Choroid plexus epithelial cell (primary cell): ENCODE data around the gene SRCAP.
A peak's percentile ranks its signal among the peaks of the same experiment; 100 is the strongest.

ENCODE experiments used
- DNase-seq: peaks from one replicate; pipeline ENCODE4 v3.0.0-alpha.2; 2010; ENCODE audit warnings: low read depth
- H3K4me3 ChIP-seq: 2 replicates; pipeline ENCODE4 v1.5.1; 2011; ENCODE audit warnings: low read depth, mild to moderate bottlenecking, control low read depth, low read length, moderate library complexity
- TF ChIP-seq, protein P1 (sequence below): conservative IDR thresholded peaks from 2 replicates; pipeline ENCODE4 v1.5.1; 2011; ENCODE audit warnings: low read depth, mild to moderate bottlenecking, control low read depth, inconsistent platforms, low read length, moderate library complexity

Gene SRCAP

GRCh38 chr16:30698816-30699614, at the start of gene SRCAP:
Gene SRCAP, plus strand, starts transcription at chr16:30699171. Its CDS starts 1,654 bp downstream, at chr16:30700825.
- TF ChIP-seq, protein P1, sequence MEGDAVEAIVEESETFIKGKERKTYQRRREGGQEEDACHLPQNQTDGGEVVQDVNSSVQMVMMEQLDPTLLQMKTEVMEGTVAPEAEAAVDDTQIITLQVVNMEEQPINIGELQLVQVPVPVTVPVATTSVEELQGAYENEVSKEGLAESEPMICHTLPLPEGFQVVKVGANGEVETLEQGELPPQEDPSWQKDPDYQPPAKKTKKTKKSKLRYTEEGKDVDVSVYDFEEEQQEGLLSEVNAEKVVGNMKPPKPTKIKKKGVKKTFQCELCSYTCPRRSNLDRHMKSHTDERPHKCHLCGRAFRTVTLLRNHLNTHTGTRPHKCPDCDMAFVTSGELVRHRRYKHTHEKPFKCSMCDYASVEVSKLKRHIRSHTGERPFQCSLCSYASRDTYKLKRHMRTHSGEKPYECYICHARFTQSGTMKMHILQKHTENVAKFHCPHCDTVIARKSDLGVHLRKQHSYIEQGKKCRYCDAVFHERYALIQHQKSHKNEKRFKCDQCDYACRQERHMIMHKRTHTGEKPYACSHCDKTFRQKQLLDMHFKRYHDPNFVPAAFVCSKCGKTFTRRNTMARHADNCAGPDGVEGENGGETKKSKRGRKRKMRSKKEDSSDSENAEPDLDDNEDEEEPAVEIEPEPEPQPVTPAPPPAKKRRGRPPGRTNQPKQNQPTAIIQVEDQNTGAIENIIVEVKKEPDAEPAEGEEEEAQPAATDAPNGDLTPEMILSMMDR, result no peak
- DNase-seq, result peak; percentile 81
- H3K4me3 ChIP-seq, result peak within 1 kb of the TSS; percentile 99

GRCh38 chr16:30649725-30650368, 49.1 kb upstream of the SRCAP start:
- TF ChIP-seq, protein P1, result no peak
- no peak for DNase-seq
- peak overlapping the region; percentile 61 for H3K4me3 ChIP-seq

GRCh38 chr16:30650369-30651123, 48.4 kb upstream of the SRCAP start, which contains the start of gene PRR14:
Gene PRR14, plus strand, starts transcription at chr16:30650960. Its CDS starts 686 bp downstream, at chr16:30651646.
- TF ChIP-seq, protein P1, result no peak
- peak; percentile 100 for DNase-seq
- H3K4me3 ChIP-seq, result peak within 1 kb of the TSS; percentile 86

DNA sequence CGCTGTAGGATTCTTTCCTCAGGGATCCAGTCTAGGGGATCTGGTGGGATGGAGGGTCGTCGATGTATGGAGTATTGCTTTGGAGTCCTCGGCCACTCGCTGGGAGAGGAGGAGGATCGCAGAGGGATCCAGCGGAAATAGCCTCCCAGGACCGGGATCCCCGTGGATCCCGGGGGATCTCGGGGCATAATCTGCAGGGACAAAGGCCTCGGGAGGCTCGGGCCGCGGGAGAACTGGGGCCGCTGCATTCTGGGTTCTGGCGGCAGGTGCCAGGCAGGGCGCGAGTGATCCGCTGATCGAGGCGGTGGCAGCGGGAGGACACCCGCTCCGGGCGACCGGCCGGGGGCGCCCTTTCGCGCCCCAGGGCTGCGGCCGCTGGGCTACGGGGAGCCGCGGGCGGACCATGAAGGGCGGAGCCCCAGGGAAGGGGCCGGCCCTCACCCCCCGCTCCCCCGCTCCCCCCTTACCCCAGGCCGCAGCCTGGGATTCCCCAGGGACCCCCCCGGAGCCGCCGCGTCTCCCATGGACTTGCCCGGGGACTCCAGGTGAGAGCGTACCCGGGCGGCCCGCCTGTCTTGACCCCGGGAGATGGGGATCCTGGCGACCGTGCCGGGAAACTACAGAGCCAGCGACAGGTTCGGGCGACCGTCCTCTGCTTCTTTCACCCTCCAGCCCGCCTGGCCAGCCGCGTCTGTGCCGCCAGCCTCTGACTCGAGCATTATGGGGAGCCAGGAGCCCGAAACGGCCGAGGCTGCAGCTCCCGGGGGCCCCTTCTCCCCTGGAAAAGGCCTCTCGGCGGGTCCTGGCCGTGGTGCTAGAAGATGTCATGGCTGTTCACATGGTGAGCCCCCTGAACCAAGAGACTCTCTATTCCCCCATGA, 47.6 kb upstream of the SRCAP start:
- H3K4me3 ChIP-seq, result peak overlapping the region; percentile 86
- DNase-seq, result peak; percentile 60
- TF ChIP-seq, protein P1, result peak; percentile 42

GRCh38 chr16:30652005-30652296, 47.0 kb upstream of the SRCAP start:
- no peak for DNase-seq
- TF ChIP-seq, protein P1, result no peak
- peak overlapping the region; percentile 86 for H3K4me3 ChIP-seq

DNA sequence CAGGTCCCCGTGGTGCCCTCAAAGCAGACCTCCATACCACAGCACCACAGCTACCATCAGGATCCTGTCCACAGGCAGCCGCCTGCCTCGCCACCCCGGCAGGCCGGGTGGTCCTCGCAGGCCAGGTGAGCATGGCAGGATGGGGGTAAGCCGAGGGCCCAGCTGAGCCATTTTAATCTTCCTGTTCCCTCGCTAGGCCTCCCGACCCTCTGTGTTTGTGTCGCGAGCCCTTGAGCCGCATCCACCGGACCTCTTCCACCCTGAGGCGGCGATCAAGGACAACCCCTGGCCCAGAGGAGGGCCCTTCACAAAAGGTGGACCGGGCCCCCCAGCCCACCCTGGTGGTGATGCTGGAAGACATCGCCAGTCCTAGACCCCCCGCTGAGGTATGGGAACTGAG, 46.3 kb upstream of the SRCAP start:
- H3K4me3 ChIP-seq, result no peak overlapping the region
- no peak for DNase-seq
- TF ChIP-seq, protein P1, result no peak
